Umbilical cord (tissue), 2 donors: Measurements from ENCODE around the gene TBCK. TPM values are rescaled to one million over a fixed set of nuclear protein-coding genes. Genes with fewer than 3 reads are reported as not detected.
"Not testable (repeated sequence)": the region's sequence is repeated elsewhere in the genome, so short reads cannot be mapped to it uniquely, and the experiment has no call there.

Experiments
- DNase-seq: peaks from one replicate; pipeline ENCODE4 v3.0.0-alpha.2; 2015; ENCODE audit warnings: low spot score
- total RNA-seq: library from RNA; depleted of rRNA; stranded (reverse); fragments of >200 nt; gene quantifications from one replicate; pipeline ENCODE4 v1.2.3, GENCODE V29; 2014; ENCODE audit warnings: low replicate concordance; ENCODE audit not compliant: insufficient read depth

The TBCK gene
- total RNA-seq, 1 donor from 2014 or later: 123 TPM

GRCh38 chr4:106321814-106322213, 5.8 kb upstream of the TBCK start:
- not testable (repeated sequence) for DNase-seq

DNA sequence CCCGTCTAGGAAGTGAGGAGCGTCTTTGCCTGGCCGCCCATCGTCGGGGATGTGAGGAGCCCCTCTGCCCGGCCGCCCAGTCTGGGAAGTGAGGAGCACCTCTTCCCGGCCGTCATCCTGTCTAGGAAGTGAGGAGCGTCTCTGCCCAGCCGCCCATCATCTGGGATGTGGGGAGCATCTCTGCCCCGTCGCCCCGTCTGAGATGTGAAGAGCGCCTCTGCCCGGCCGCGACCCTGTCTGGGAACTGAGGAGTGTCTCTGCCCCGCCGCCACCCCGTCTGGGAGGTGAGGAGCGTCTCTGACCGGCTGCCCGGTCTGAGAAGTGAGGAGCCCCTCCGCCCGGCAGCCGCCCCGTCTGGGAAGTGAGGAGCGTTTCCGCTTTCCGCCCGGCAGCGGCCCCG, 5.2 kb upstream of the TBCK start:
- DNase-seq: not testable (repeated sequence)

DNA sequence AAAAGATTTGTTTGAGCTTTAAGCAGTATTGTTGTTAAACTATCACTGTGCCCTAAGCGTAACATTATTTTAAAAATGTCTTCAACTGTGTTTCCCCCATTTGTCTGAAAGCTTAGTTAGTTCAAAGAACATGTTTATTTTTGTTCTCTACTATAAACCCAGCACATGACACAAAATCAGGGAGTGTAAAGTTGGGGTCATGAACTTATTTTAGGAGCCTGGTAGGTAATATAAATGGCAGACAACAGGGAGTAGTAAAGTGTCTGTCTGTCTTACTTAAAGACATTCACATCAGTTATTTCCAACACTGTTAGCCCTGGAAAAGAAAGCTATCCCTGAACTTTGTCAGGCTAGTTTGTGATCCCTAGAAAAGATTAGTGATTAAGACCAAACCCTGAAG, 4.2 kb upstream of the TBCK start:
- no peak for DNase-seq

GRCh38 chr4:106318511-106318910, 2.5 kb upstream of the TBCK start:
- no peak for DNase-seq

GRCh38 chr4:106317815-106318214, 1.8 kb upstream of the TBCK start:
- no peak for DNase-seq

DNA sequence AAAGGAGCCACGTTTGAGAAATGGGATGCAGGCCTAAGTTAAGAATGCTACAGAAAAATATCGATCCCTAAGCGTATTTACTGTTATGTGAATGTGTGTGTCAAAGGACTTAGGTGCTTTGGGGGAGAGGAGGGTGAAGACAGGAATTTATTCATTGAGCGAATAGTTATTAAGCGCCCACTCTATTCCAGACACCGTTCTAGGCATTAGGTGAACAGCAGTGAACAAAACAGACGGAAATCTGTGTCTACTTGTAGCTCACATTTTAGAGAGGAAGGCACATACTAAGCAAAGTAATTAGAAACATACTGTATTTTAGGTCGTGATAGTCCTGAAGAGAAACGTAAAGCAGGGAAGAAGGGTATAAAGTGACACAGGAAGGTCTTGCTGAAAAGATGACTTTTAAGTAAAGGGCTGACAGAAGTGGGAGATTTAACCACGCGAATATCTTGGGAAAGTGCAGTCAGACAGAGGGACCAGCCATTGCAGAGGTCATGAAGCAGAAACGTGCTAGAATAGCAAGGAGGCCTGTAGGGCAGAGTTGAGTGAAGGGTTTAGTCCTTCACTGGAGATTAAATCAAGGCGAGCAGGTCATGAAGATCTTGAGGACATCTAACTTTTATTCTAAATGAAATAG, 882 bp upstream of the TBCK start:
- peak; percentile 6 for DNase-seq

GRCh38 chr4:106315476-106315967, 487 bp downstream of the TBCK start:
- DNase-seq: peak; percentile 47

- DNase-seq: no peak
Observed at GRCh38 chr4:106314960-106315359, 1.0 kb downstream of the TBCK start.

- DNase-seq: no peak
Observed at GRCh38 chr4:106312997-106313522, 2.9 kb downstream of the TBCK start.

DNA sequence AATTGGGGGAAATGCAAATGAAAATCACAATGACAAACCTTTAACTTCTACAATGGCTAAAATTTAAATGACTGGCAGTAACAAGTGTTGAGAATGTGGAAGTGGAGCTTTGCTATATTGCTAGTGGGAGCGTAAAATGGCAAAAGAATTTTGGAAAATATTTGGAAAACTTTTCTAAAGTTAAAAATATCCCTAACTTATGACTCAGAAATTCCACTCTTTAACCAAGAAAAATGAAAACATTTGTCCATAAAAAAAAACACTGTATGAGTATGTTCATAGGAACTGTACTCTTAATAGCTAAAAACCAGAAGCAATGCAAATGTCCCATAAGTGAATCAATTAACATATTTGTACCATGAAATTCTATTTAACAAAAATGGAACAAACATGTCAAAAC, 3.6 kb downstream of the TBCK start:
- DNase-seq: no peak

DNA sequence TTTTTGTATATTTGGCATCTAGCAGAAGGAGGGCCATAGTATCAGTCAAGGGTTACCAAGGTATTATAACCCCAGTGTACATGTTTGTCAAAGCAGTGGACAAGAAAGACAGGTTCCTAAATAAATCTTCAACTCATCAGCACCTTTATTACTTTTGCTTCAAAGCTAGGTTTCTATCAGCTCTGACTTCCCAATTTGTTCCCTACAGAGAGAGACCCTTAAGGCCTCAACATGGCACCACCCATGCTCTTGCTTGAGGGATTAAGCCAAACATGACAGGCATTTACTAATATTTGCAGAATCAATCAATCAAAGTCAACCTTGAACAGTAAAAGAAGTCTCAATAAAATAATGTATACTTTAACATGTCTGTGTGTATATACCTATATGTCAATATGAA, 9.4 kb downstream of the TBCK start:
- no peak for DNase-seq

DNA sequence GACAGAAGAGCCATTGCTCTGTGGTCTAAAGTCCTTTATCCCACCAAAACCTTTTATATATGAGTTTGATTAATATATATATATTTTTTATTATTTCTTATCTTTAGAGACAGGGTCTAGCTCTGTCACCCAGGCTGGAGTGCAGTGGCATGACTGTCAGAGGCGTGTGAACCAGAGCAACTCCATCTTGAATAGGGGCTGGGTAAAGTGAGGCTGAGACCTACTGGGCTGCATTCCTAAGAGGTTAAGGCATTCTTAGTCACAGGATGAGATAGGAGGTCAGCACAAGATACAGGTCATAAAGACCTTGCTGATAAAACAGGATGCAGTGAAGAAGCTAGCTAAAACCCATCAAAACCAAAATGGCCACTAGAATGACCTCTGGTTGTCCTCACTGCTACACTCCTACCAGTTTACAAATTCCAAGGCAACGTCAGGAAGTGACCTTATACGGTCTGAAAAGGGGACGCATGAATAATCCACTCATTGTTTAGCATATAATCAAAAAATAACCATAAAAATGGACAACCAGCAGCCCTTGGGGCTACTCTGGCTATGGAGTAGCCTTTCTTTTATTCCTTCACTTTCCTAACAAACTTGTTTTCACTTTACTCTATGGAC, 10.5 kb downstream of the TBCK start:
- no peak for DNase-seq

- DNase-seq: no peak
Observed at GRCh38 chr4:106304632-106305031, 11.4 kb downstream of the TBCK start.

GRCh38 chr4:106303548-106304281, 12.3 kb downstream of the TBCK start:
- no peak for DNase-seq

DNA sequence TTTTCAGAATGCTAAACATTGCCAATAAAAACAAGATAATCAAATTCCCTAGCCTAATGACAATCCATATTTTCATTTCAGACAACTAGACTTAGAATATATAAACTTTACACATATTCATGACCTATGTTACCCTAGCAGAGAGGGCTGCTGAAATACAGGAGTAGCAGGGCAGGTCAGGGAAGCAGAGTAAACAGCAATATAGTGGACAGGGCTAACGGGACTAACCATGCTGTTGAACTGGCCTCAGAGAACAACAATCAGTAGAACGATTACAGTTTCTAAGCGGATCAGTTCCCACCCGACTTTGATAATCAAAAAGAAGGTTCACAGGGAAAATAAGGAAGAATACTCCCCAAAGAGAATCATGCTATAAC, 14.0 kb downstream of the TBCK start:
- no peak for DNase-seq

DNA sequence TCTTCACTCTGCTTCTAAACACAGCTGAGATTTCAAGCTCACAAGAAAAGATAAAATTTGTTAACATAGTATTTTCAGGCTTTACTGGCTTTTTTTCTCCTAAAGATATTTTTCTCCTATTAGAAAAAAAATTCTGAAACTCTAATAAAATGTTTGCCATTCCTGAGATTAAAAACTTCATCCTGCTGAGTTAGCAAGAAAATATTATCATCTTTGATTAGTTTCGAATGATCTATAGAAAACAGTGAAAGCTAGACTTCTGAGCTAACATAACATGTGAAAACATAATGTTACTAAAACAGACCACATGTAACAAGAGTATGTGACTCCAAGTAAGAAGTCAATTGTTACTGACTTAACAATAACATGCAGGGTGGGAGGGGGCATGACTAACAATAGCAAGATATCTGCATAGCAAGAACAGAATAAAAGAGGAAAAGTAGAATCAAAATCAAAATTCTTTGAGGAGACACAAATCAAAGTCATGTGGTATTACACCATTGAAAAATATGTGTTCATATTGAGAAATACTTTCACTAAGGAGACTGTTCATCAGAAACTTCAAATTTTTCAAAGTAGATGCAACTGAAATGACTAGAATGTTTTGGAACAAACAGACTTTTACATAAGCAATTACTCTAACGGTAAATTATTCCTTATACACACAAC, 14.5 kb downstream of the TBCK start:
- DNase-seq: no peak

DNA sequence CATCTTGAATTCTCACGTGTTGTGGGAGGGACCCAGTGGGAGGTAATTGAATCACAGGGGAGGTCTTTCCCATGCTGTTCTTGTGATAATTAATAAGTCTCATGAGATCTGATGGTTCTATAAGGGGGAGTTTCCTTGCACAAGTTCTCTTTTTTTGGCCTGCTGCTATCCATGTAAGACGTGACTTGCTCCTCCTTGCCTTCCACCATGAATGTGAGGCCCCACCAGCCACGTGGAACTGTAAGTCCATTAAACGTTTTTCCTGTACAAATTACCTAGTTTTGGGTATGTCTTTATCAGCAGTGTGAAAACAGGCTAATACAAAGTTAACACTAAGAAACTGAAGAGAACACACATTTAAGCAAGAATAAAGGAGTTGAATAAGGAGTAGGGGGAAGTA, 16.0 kb downstream of the TBCK start:
- no peak for DNase-seq

GRCh38 chr4:106297245-106298035, 18.6 kb downstream of the TBCK start:
- no peak for DNase-seq

- DNase-seq: no peak
Observed at GRCh38 chr4:106294062-106294461, 21.9 kb downstream of the TBCK start.

DNA sequence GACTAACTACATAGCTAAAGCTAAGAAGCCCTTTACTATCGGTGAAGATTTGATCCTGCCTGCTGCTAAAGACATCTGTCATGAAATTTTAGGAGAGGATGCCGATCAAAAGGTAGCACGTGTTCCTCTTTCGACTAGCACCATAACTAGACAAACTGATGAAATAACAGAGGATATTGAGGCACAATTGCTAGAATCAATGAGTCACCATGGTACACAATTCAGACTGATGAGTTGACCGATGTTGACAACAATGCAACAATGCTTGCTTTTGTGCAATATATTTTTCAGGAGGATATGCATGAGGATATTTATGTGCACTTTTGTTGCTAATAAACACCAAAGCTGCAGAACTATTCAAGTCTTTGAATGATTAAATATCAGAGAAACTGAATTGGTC, 24.3 kb downstream of the TBCK start:
- DNase-seq: no peak

GRCh38 chr4:106289737-106290136, 26.3 kb downstream of the TBCK start:
- DNase-seq: no peak
